Body of pancreas (tissue), 4 donors: ENCODE measurements around the gene RBM4. TPM values are rescaled to one million over a fixed set of nuclear protein-coding genes. Genes with fewer than 3 reads are reported as not detected.
A peak's percentile ranks its signal among the peaks of the same experiment; 100 is the strongest.
"Not testable (repeated sequence)": the region's sequence is repeated elsewhere in the genome, so short reads cannot be mapped to it uniquely, and the experiment has no call there.

Experiments used
- ATAC-seq: fragments of 150-250 bp; one replicate; pipeline ENCODE4 v1.9.1; 2016
- DNase-seq, 4 donors: peaks; one replicate each; pipeline ENCODE4 v3.0.0-alpha.2; 2019
- H3K27ac ChIP-seq, 4 donors: fragments of 200-600 bp; sonication (generic); 1 replicate in 3 of 4; 2 replicates in 1 of 4; pipeline versions ENCODE4 v1.5.1 to v1.6.1; 2016 to 2019; ENCODE audit warnings: mild to moderate bottlenecking in 1 of 4, mixed read lengths in 1 of 4, moderate library complexity in 1 of 4
- H3K27me3 ChIP-seq, 2 donors: fragments of 200-600 bp; sonication (generic); one replicate each; pipeline ENCODE4 v1.6.0; 2016; ENCODE audit warnings: mild to moderate bottlenecking in 1 of 2
- H3K36me3 ChIP-seq, 2 donors: fragments of 200-600 bp; sonication (generic); replicated peaks in 1 of 2; 2 replicates each; pipeline ENCODE4 v1.5.1; 2016; ENCODE audit warnings: low read depth in 2 of 2; ENCODE audit not compliant: insufficient read depth in 1 of 2
- H3K4me1 ChIP-seq: fragments of 200-600 bp; sonication (generic); one replicate; pipeline ENCODE4 v1.6.0; 2016
- H3K4me3 ChIP-seq, 2 donors: fragments of 200-600 bp; sonication (generic); 1 replicate in 1 of 2; 2 replicates in 1 of 2; pipeline ENCODE4 v1.5.1; 2016 to 2019
- H3K9me3 ChIP-seq, 3 donors: fragments of 200-600 bp; sonication (generic); 1 replicate in 2 of 3; 2 replicates in 1 of 3; pipeline ENCODE4 v1.5.1; 2016
- POLR2A ChIP-seq, 3 donors: fragments of 450-650 bp; IDR thresholded peaks; one replicate each; pipeline ENCODE4 v1.6.1; 2016; ENCODE audit warnings: antibody characterized with exemption in 3 of 3, mild to moderate bottlenecking in 2 of 3
- WGBS, 2 donors: methylation state at CpG; one replicate each; pipeline ENCODE4 v1.1.5; 2017; 5-methylcytosine and 5-hydroxymethylcytosine counted together
- intact Hi-C: fragments of 100-400 bp; cut with DNase I; formaldehyde crosslinking; loops from one replicate; pipeline ENCODE4 v1.15.1; 2023
- total RNA-seq, 2 donors: library from RNA; depleted of rRNA; stranded (reverse); fragments of >200 nt; gene quantifications; one replicate each; pipeline ENCODE4 v1.1.0, GENCODE V29; 2016
- TF ChIP-seq, protein P1 (sequence below), 7 experiments: fragments of 450-650 bp in 4 of 7; fragments of 200-600 bp in 3 of 7; sonication (generic) in 3 of 7; IDR thresholded peaks; one replicate each; pipeline ENCODE4 v1.5.1; 2016 to 2019; ENCODE audit warnings: antibody characterized with exemption in 7 of 7

RBM4 gene
- 10 to 100 TPM; 44.2 to 71.1 TPM for total RNA-seq

DNA sequence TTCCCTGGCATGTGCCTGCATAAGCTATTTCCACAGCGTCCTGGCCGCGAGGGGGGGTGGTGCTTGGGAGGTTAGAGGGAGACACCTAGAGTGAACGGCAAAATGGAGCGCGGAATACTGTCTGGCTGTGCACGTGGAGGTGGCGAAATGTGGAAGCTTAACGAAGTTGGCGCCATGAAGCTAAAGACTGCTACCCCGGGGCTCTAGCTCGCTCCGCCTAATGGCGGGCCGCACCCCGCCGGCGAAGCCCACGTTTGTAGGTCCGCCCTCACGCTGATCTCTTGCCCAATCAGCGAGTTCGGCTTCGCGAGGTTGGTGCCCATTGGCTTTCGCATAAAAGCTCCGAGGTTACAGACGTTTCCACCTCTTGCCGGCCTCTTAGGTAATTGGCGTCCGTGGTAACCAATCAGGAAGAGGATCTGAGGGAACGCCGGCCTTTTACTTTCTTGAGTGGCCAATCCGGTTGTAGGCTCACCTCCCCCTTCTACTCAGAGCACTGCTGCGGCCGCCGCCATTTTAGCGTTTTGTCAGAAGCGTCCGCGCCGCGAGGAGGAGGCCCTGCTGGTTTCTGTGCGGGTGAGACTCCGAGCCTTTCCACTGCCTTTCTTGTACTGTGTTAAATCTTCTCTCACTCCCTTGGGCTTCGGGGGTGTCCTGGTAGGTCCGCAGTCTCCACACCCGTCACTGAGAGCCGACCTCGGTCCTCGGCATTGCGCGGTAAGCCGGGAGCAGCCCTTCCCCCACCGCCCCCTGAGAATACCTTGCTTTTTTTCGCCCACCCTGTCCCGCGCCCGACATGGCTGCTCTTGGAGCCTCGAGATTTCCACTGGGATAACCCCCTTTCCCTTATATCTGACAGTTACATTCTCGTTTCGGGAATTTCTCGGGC, at the start of gene RBM4:
Gene RBM4, plus strand, starts transcription at position 527 of the 889 bp plus-strand sequence. CDS start 1,009 bp downstream, outside the sequence.
- ATAC-seq (peak; percentile 98), DNase-seq (peak; percentile 98 to 100 (median 98))
- Histone ChIP-seq H3K27me3 (no peaks in the 10 kb centered on the region), H3K9me3 (no peaks in the 10 kb centered on the region), H3K36me3 (no peaks in the 10 kb centered on the region), H3K4me1 (peaks cover 50% of the 10 kb centered on the region), H3K4me3 (peak within 1 kb of the TSS; percentile 31 to 76), H3K27ac (peak within 1 kb of the TSS; percentile 83 to 90 (median 86))
- TF ChIP-seq, protein P1, sequence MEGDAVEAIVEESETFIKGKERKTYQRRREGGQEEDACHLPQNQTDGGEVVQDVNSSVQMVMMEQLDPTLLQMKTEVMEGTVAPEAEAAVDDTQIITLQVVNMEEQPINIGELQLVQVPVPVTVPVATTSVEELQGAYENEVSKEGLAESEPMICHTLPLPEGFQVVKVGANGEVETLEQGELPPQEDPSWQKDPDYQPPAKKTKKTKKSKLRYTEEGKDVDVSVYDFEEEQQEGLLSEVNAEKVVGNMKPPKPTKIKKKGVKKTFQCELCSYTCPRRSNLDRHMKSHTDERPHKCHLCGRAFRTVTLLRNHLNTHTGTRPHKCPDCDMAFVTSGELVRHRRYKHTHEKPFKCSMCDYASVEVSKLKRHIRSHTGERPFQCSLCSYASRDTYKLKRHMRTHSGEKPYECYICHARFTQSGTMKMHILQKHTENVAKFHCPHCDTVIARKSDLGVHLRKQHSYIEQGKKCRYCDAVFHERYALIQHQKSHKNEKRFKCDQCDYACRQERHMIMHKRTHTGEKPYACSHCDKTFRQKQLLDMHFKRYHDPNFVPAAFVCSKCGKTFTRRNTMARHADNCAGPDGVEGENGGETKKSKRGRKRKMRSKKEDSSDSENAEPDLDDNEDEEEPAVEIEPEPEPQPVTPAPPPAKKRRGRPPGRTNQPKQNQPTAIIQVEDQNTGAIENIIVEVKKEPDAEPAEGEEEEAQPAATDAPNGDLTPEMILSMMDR (IDR thresholded peaks at IDR 0.05) = peak in 4 of 7 experiments; percentile 17 to 44 (median 24)
- TF ChIP-seq POLR2A (IDR thresholded peaks at IDR 0.05) = peak; percentile 82 to 95 (median 94)
- intact Hi-C loops = no loop called here
- 0 to 1% methylated on average over 43 to 63 of the region's 63 CpGs for WGBS, 2 donors

DNA sequence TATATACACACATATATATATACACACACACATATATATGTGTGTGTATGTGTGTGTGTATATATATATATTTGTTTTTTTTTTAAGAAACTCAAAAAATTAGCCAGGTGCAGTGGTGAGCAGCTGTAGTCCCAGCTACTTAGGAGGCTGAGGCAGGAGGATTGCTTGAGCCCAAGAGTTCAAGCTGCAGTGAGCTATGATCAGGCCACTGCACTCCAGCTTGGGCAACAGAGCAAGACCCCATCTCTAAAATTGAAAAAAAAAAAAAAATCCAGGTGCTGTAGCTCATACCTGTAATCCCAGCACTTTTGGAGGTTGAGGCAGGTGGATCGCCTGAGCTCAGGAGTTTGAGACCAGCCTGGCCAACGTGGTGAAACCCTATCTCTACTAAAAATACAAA, 49.2 kb upstream of the RBM4 start:
- H3K9me3 ChIP-seq, H3K4me3 ChIP-seq, H3K27ac ChIP-seq, H3K27me3 ChIP-seq, ATAC-seq, H3K36me3 ChIP-seq, intact Hi-C loops, DNase-seq: not testable (repeated sequence)
- 55 to 65% methylated on average over 2 of the region's 2 CpGs for WGBS, 2 donors
- peaks cover 18% of the 10 kb centered on the region for H3K4me1 ChIP-seq

DNA sequence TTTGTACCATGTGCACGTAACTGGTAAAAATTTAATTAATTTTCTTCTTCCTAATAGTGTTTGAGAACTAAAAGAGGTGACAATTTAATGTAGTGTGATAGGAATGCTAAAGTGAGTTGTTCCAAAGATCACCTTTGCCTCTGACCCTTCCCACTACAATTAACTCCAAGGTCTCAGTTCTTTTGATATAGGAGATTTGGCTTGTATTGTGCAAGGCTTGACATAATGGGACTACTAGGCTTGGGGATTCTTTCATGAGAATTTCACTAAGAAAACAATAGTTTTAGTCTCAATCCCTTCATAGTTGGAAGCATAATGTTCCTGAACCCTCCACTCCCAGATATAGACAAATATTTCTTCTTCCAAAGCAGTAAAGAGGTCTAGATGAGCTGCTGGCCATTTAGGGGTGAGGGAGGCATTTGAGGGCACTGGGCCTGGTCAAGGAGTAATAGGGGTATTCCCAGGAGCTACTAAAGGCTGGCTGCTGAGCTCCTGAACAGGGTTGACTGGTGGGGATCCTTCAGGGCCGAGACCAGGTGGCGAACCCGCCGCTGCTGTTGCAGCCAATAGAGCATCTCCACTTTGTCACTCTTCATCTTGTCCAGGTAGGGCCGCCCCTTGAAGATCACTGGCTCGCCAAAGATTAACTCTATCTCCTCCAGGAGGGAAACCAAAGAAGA, 48.4 kb upstream of the RBM4 start:
- Histone ChIP-seq H3K4me1 (peaks cover 24% of the 10 kb centered on the region), H3K27me3 (no peaks in the 10 kb centered on the region), H3K4me3 (no peak overlapping the region), H3K9me3 (no peaks in the 10 kb centered on the region), H3K36me3 (no peaks in the 10 kb centered on the region), H3K27ac (no peak overlapping the region)
- intact Hi-C loops = no loop called here
- no peak for DNase-seq
- no peak for ATAC-seq
- TF ChIP-seq POLR2A (IDR thresholded peaks at IDR 0.05) = no peak
- TF ChIP-seq, protein P1 (IDR thresholded peaks at IDR 0.05) = no peak
- WGBS, 2 donors = 96 to 97% methylated on average over 6 to 7 of the region's 7 CpGs

DNA sequence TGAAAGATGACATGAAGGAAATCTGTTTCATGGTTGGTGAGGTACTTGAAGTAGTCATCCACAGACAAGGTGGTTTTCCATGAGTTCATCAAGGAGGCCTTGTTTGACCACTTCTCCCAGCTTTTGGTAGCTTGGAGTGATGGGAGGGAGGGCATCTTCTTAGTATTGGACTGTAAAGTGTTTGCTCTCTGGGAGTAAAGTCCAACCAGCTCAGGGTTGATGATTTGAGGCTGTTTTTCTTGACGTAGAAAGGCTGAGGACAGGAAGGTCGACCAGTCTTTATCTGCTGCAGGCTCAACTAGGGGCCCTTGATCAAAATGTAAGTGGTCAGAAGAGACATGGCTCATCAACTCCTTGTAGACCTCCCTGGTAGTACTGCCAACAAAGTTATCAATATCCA, 47.3 kb upstream of the RBM4 start:
- Histone ChIP-seq H3K27me3 (no peaks in the 10 kb centered on the region), H3K9me3 (no peaks in the 10 kb centered on the region), H3K4me3 (no peak overlapping the region), H3K27ac (no peak overlapping the region), H3K4me1 (peaks cover 32% of the 10 kb centered on the region), H3K36me3 (no peaks in the 10 kb centered on the region)
- TF ChIP-seq POLR2A (IDR thresholded peaks at IDR 0.05) = no peak
- TF ChIP-seq, protein P1 (IDR thresholded peaks at IDR 0.05) = no peak
- intact Hi-C loops = no loop called here
- DNase-seq = no peak
- no peak for ATAC-seq
- 41 to 55% methylated on average over 2 of the region's 2 CpGs for WGBS, 2 donors
